ENCODE results near the gene CXCR1.
"Not testable (repeated sequence)": the region's sequence is repeated elsewhere in the genome, so short reads cannot be mapped to it uniquely, and the experiment has no call there.

The CXCR1 gene

DNA sequence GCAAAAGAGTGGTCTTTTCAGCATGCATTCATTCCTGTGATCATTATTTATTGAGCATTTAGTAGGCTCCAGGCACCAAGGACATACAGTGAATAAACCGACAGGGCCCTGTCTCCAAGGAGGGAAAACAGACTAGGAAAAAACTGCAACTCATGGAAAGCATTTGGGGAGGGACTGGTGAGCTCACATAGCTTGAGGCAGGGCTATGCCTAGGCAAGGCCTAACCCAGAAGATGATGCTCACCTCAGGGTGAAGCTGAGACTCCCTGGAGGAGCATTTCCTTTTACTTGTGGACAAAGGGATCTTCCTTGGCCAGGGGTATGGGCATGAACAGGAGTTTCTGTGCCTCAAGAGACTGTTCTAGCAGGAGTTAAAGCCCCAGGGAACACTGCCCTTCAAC lies 3.9 kb downstream of the CXCR1 start:
- no peak for DNase-seq (ENCODE audit: low read depth, low spot score)

DNA sequence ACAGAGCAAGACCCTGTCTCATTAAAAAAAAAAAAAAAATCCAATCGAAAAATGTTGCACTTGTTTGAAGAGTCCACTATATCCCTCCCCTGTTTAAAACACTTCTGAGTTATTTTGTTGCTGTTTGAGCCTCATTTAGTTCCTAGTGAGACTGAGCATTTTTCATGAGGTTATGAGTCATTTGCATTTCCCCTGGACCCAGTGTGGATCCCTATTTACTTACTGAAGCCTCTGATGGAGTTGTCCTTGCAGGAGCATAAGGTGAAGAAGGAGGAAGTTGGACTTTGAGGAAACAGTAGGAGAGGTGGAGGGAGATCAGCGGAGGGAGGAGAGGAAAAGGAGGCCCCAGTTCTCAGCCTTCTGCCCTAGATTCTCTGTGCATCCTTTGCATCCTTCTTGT lies 5.1 kb downstream of the CXCR1 start:
- DNase-seq (ENCODE audit: low read depth, low spot score) = no peak

DNA sequence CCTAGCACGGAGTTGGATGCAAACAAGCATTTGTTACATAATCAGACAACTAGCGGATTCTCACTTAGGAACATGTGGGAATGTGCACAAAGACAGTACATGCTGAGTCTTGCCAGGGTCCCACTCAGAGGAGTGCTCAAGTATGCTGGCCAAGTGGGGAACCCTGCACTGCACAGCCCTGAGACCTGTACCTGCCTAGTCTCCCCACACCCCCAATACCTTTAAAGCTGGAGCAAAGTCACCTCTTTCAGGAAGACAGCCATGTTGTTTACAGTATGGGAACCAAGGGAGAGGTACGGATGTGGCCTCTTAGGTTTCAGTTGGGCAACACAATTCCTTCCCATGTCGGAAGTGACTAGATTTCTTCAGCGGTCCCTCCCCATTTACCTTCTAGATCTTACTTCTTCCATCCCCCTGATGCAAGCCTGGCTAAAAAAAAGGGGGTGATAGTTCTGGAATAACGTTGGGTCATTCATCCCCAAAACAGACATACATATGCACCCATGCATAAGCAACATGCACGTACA lies 10.7 kb downstream of the CXCR1 start:
- no peak for DNase-seq (ENCODE audit: low read depth, low spot score)

DNA sequence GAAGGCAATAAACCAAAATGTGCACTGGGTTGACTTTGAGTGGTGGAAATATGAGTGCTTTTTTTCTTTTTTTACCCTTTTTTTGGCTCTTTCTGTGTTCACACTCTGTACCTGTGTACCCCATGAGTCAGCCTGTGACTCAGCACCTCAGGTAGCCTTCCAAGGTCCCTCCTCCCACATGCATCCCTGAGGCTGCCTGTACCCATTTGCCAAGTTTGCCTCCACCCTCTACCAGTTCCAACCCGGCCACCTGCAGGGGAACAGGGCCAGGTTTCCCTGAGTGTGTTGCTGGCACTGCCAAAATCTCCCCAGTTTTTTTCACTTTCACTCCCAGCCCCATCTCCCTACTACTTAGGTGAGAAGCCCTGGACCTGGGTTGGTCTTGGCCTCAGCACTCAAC lies 14.0 kb downstream of the CXCR1 start:
- no peak for DNase-seq (ENCODE audit: low read depth, low spot score)

DNA sequence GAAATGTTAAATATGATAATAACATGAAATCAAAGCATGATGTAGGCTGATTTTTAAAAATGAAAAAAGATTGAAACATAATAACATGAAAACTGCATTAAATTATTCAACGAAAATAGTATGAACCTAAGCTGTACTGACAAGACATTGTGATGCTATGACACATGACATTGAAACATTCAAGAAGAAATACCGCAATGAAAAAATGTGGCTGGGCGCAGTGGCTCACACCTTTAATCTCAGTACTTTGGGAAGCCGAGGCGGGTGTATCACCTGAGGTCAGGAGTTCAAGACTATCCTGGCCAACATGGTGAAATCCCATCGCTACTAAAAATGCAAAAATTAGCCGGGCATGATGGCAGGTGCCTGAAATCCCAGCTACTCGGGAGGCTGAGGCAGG lies 14.6 kb downstream of the CXCR1 start:
- no peak for DNase-seq (ENCODE audit: low read depth, low spot score)

DNA sequence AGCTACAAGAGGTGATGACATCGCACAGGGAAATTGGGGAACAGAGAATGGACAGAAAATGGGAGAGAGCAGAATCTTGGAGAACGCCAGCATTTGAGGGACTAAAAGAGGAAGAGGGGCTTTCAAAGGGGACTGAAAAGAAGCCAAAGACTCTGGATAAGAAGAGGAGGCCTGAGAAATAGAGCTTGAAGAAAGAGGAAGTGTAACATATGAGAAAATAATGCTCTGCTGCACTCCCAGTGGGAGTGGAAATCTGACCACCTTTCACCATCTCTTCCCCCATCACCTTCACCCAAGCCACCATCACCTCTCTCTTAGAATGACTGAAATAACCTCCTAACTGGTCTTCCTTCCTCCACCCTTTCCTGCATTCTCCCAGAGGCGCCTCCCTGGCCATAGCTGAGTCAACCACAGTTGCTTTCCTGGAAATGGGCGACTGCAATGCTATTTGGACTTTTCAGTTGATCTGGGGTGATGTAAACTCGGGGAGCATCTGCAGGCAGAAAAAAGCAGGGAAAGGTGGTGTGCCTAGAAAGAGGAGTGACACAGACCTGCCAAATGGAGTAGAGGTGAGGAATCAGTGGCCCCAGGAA lies 16.8 kb downstream of the CXCR1 start:
- DNase-seq (ENCODE audit: low read depth, low spot score) = no peak

DNA sequence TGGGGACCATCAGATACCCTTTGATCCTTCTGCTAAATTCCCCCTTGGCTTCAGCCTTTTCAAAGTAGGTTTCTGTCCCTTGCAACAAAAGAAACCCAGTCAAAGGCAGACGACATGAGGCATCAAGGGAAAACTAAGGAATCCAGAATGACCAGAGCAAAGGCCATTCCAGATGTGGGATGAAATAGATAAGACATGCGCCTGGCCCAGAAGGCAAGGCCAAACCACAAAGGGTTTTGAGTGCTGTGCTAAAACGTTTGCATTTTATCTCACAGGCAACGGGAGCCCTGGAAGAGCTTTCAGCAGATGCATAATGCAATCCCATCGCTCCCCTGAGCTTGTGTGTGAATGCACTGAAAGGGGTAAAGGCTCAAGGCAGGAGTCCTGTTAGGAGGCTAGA lies 17.7 kb downstream of the CXCR1 start:
- DNase-seq (ENCODE audit: low read depth, low spot score) = no peak

DNA sequence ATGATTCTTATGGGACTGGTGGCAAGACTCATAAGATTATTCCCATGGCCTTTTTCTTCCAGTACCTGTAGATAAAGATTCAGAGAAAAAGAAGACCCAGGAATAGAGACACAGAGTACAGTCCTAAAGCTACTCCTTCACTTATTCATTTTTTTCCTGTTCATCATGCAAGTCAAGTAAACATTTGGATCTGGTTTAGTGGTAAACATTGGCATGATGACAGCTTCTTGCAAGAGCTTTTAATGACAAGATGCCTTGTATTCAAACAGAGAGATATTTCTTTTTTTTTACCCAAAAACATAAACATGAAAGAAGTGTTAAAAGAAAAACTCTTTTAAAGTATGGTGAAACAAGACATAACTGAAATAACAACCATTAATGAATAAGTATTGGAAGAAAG lies 20.7 kb downstream of the CXCR1 start:
- DNase-seq (ENCODE audit: low read depth, low spot score) = no peak

DNA sequence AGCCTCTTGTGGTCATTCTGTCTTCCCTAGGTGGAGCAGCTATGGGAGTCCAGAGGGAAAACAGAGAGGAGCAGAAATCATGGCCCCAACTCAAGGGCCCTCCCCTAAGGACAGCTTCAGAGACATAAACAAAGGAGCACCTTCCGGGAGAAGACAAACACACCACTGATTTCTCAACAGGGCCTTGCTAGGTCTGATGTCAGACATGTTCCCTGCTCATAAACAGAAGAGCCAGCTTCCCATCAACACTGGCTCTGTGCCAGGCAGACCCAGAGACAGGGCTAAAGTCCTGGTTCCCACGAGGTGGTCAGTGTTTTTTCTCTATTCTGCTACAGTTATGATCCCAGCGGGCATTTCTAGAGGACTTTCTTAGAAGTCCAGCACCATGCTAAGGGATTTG lies 21.6 kb downstream of the CXCR1 start:
- DNase-seq (ENCODE audit: low read depth, low spot score) = no peak

DNA sequence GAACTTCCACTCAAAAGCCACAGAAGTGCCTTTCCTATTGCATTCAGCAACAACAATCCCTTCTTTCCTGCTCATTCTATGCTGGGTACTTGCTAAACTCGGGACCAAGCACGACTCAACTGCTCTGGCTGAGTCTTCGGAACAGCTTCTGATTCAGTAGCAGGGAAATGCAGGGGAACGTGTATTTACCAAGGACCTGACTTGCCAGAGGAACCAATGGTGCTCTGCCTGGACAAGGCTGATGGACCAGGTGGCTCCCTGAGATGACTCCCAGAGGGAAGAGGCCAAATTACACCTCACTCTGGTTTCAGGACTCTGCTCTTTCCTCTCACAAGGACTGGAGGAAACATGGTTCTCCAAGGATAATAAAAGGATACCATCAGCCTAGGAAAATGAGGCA lies 28.7 kb downstream of the CXCR1 start:
- no peak for DNase-seq (ENCODE audit: low read depth, low spot score)

DNA sequence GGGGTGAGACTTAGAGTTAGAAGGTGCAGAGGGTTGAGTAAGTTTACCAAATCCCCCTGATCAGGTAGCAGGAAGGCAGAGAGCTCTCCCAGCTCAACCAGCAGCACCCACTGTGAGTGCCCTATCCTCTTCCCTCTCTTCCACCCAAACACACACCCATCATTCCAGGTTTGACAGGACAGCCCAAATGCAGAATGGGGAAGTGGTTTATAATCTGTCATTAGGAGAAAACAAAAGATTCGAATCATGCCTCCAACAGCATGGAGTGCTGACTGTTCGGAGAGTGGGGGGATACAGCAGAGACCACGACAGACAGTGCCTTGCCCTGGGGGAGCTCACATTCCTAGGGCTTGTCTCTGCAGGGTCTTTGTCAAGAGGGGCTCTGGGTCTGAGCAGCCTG lies 29.2 kb downstream of the CXCR1 start:
- DNase-seq (ENCODE audit: low read depth, low spot score) = no peak

DNA sequence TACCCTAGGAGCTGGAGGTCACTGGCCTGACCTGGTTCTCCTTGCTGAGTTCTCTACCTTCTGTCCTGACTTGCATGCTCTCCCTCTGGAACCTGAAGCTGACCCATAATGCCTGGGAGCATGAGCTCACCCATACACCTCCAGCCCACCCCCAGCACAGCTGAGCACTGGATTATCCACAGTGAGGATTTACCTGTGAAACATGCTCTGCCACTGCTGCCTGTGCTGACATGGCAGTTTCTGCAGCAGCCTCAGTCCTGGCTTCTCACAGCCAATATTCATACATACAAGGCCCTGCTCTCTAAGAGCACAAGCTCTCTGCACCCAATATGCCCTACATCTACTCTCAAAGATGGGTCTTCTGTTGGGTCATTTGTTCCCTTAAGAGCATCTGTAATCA lies 35.9 kb downstream of the CXCR1 start:
- DNase-seq (ENCODE audit: low read depth, low spot score) = no peak

DNA sequence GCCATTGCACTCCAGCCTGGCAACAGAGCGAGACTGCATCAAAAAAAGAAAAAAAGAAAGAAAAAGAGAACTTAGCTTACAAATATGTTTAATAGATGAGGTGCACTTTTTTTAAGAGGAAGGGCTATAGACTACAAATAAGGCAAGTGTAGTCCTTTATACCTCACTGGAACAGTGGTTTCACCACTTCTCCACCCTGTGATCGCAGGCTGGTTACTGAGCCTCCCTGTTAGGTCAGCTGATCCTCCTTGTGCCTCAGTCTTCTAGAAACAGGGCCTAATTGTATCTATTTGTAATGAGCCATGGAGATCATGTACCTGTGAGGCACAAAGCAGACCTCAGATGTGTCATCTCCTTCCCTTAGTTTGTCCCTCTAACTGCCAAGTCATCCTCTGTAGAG lies 36.4 kb downstream of the CXCR1 start:
- no peak for DNase-seq (ENCODE audit: low read depth, low spot score)

DNA sequence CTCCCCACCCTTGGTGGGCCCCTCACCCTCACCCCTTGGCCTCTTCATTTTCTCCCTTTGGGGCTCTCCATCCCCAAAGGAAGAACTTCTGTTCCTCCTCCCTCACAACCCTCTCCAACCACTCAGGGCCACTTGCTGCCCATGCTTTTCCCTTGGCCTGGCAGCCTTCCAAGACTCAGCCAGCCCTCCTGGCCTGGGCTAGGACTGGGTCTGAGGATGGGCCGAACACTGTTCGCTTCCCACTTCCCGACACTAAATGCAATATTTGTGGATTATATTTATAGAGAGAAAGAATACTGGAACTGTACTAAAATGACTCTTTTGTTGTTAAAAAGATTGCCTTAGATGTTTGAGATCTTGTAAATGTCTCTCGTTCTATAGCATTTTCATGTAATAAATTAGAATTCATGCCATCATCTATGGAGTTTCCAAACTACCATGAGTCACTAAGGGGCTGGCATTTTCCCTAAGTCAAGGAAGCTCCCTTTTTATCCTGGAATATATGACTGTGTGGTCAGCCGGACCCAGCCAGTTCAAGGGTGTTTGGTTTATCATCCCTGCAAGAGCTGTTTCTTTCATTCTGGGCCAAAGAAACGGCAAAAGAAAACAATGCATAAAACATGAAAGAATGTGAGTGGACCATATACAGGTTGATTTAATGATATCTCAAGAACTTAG lies 37.2 kb downstream of the CXCR1 start:
- no peak for DNase-seq (ENCODE audit: low read depth, low spot score)

DNA sequence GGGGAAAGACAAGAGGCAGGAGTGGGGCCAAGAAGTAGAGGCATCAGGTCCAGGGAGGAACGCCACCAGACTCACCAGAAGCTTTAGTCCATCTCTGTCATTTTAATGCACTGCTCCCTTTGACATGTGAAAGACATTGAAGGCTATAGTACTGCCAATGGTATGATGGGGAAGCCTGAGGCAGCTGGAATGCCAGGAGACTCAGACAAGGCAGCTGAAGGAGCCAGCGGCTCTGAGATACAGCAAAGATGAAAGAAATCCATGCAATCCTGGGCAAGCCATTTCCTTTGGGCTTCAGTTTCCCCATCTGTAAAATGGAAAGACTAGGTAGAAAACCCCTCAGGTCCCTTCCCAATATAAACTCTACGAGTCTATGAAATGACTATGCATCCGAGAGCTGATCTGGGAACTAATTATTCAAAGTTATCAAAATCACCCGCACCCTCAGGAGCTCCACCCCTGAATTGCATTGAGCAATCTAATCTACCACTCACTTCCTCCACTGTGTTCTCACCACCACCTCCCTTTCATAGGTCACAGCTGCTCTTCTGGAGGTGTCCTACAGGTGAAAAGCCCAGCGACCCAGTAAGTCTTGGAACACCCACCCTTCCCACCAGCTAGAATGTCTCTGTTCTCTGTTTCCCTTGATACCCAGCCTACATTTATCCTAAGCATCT lies 37.8 kb downstream of the CXCR1 start:
- DNase-seq (ENCODE audit: low read depth, low spot score) = no peak

DNA sequence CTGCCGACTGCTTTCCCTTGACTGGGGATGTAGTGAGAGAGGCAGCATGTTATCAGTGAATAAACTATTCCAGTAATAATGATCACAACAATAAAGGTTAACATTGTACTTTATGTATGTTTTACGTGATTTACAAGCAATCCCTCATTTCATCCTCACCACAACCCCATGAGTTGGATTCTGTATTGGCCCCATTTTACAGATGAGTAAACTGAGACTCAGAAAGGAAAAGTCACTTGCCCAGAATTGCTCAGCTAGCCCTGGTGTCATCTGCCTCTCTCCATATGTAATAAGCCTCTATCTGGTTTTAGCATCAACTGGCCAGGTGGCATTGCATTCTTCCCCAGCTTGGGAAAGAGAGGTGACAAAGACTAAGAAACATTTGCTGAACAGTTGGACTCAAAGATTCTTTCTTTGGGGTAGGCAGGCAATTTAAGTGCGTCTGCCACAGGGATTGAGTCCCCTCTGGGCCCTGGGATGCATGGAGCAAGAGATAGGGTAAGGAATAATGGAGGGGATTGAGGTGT lies 38.8 kb downstream of the CXCR1 start:
- no peak for DNase-seq (ENCODE audit: low read depth, low spot score)

DNA sequence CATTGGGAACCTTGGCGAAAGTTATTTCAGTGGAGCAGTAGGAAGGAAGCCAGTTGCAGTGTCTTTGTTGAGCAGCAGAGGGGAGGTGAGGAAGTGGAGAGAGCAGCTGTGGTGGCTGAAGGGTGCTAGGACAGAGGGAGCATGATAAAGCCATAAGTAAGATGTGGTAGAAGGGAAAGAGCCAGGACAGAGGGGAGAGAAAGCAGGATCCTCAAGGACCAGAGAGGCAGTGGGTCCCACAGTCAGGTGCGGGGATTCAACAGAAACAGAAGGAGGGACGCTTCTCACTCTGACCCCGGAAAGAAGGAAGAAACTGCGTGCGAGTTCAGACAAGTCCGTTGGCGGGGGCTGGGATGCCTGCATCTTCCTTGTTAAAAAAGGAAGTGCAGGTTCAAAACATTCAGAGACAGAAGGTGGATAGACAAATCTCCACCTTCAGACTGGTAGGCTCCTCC lies 41.1 kb downstream of the CXCR1 start, which contains the start of gene CXCR2:
TSS of gene CXCR2 (plus strand) at position 403 of the 455 bp plus-strand sequence. CDS start 8,774 bp downstream, outside the sequence.
- no peak for DNase-seq (ENCODE audit: low read depth, low spot score)

DNA sequence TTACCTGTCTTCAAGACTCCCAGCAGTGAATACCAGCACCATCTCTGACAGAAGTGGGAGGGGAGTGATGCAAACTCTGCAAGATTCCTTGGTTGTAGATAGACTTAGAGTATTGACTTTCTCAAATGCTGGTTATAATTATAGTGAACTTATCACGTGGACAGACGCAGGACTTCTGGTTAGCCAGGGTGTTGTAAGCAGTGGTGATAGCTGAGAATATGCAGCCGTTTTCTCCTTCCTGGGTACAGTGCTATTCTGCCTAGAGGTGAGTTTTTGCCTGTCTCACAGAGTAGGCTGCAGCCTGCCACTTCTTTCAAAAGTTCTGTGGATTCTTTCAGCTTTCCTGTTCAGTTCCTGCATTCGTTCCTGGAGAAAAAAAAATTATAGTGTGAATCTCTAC lies 41.7 kb downstream of the CXCR1 start:
- no peak for DNase-seq (ENCODE audit: low read depth, low spot score)

DNA sequence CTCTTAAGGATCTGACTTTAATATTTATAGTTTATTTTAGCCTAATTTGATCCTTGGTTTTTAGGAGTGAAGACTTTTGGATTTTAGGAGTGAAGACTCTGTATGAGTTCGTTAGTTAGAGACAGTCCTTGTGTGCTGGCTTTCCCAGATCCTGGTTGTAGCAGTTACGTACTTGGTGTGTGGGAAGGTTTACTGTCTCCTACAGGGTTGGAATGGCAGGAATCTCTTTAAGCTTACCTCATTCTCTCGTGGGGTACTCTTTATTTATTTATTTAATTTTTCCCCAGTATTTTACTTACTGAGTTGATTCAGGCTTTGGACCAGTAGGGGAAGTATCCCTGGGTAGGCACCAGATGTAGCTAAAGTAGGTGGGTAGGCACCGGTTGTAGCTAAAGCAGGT lies 42.8 kb downstream of the CXCR1 start:
- no peak for DNase-seq (ENCODE audit: low read depth, low spot score)

DNA sequence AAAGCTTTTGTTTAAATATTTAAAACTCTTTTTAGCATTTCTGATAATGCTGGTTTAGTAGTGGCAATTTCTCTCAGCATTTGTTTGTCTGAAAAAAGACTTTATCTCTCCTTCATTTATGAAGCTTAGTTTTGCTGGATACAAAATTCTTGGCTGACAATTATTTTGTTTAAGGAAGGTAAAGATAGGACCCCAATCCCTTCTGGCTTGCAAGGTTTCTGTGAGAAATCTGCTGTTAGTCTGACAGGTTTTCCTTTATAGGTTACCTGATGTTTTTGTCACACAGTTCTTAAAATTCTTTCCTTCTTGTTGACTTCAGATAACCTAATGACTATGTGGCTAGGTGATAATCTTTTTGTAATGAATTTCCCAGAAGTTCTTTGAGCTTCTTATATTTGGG lies 44.5 kb downstream of the CXCR1 start:
- DNase-seq (ENCODE audit: low read depth, low spot score) = not testable (repeated sequence)

DNA sequence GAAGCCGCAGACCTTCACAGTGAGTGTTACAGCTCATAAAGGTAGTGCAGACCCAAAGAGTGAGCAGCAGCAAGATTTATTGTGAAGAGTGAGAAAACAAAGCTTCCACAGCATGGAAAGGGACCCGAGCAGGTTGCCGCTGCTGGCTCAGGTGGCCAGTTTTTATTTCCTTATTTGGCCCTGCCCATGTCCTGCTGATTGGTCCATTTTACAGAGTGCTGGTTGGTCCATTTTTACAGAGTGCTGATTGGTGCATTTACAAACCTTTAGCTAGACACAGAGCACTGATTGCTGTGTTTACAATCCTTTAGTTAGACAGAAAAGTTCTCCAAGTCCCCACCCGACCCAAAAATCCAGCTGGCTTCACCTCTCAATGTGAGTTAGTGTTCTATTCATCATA lies 45.0 kb downstream of the CXCR1 start:
- DNase-seq (ENCODE audit: low read depth, low spot score) = not testable (repeated sequence)

Data from smooth muscle cell of the brain vasculature (primary cell).